Left renal pelvis (tissue), 4 donors: ENCODE results near the gene GNA14. TPM values are rescaled to one million over a fixed set of nuclear protein-coding genes. Genes with fewer than 3 reads are reported as not detected.

Source experiments
- DNase-seq, 4 donors: peaks; one replicate each; pipeline ENCODE4 v3.0.0-alpha.2; 2013; ENCODE audit warnings: low read depth in 4 of 4, low spot score in 3 of 4
- polyA plus RNA-seq, 4 donors: library from polyadenylated mRNA; unstranded; fragments of 120-200 nt; gene quantifications; one replicate each; pipeline ENCODE4 v1.2.1, GENCODE V29; 2013; ENCODE audit not compliant: insufficient read length in 4 of 4

GNA14 gene
- polyA plus RNA-seq, 4 donors, result 6.4 to 21.8 (median 14.2) TPM

DNA sequence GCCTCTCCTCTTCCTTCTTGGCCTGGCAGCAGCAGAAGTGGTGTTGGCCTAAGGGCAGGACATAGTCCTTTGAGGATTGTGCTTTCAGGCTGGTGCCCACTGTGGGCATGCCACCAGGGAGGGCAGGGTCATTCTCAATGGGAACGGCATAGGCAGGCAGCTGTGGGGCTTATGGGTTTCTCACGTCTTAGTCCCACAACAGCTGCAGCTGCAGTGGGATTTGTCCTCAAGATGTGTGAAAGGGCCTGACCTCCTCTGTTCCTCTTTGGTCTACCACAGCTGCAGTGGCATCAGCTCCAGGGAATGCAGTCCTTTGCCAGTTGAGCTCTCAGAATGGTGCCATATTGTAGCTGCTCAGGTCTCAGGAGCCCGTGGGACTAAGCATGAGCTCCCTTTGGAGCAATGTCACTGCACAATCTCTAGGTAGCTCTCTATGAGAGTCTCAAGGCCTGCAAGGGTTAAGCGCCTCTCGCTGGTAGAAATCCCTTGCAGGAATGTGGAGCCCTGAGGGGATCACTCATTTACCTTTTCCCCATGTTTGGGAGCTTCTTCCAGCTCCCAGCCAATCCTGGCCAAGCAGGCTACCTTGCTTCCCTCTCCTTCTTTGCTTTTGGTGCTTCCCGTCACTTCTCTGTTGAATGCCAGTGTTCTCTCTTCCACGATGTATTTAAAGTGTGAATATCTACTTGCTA is 104.8 kb downstream of the GNA14 start:
- DNase-seq, result no peak

DNA sequence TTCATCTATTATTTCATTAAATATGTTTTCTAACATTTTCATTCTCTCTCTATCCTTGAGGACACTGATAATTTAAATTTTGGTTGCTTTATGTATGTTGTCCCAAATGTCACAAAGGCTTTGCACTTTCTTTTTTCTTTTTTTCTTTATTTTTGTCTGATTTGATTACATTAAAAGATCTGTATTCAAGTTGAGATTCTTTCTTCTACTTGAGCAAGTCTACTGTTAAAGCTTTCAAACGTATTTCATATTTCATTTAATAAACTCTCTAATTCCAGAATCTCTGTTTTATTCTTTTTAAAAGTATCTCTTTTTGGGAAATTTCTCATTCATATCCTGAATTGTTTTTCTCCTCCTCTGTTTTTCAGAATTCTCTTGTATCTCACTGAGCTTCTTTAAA is 106.5 kb downstream of the GNA14 start:
- DNase-seq, result no peak

DNA sequence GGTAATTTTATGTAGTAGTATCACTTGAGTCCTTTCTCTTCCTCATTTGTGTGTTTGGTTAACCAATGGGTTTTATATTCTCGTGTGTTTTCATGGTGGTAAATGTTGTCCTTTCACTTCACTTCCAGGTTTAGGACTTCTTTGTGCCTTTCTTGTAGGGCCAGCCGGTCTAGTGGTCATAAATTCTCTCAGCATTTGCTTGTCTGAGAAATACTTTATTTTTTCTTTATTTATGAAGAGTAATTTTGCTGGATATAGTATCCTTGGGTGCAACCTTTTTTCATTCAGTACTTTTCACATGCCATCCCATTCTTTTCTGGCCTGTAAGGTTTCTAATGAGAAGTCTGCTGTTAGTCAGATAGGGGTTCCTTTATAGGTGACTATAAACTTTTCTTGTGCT is 107.1 kb downstream of the GNA14 start:
- DNase-seq, result no peak

DNA sequence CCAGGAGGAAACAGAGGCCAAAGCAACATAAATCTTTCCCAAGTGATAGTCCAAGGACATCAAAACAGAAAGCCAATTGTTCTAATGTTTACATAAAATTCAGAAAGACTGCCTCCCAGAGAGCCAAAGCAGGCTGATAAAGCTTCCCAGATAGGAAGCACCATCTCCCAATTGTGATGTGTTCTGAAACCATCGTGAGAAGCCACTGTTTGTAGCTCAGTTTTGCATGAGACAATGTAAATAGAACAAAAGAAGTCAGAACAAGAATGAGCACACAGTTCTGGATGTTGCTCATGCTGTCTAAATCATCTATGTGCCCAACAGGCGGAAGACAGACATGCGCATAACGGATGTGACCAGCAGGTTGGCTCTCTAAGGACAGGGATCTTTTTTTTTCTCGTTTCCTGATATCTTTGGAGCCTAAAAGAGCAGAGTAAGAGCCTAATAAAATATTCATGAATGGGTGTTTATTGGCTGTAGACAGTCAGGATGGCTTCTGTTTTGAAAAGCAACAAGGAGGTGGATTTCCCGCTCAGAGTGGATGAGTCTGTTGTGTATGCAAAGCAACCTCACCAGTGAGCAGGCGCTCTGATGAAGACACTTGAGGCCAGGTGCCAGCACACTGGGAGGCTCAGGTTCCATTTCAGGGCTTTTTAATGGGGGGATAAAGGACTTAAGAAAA is 113.6 kb downstream of the GNA14 start:
- DNase-seq, result no peak

DNA sequence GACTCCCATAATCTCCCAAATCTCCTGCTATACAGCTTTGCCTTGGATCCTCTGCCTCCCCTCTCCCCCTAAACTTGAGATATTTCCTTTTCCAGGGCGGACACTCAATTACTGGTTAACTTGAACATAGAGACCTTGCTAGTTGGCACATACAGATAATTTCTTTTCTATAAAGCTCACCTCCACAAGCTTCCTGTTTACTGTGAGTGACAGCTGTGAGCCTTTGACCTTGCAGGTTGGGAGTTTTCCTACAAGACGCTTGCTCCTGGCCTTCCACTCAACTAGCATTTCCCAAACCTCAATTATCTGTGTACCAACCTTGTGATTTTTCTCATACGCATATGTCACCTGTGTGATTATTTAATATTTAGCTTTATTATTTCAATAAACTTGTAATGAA is 114.5 kb downstream of the GNA14 start:
- no peak for DNase-seq

DNA sequence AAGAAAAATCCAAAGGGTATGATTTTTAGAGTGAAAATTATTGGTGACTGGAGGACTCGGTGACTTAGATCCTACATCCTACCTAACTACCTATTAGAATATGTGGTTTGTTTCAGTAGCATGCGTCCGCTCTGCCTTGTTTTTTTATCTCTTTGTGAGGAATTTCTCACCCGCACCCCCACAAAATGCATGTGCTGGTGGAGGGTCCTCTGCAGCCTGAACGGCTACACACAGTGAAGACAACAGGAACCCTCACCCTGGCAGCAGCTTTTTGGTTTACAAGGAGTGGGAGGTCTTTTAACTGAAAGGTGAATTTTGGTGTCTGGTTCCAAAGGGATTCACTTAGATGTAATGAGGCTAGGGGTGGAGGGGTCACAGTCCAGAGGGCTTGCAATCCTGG is 115.5 kb downstream of the GNA14 start:
- DNase-seq, result no peak

DNA sequence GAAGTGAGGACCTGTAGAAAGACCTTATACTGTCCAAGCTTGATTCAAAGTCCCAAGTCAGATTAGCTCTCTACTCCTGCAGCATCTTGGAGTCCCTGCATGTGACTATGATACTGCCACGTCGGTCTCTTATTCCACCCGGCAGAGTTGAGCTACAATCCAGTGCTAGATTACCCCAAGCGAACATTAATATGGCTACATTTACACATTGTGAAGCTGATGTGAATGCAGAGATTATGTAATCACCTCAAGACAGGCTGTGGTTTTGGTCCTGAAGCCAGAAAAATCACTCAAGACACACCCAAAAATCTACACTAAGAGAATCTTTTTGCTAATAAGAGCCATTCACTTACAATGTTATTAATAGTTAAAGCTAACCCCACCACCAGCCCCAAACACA is 116.7 kb downstream of the GNA14 start:
- no peak for DNase-seq

DNA sequence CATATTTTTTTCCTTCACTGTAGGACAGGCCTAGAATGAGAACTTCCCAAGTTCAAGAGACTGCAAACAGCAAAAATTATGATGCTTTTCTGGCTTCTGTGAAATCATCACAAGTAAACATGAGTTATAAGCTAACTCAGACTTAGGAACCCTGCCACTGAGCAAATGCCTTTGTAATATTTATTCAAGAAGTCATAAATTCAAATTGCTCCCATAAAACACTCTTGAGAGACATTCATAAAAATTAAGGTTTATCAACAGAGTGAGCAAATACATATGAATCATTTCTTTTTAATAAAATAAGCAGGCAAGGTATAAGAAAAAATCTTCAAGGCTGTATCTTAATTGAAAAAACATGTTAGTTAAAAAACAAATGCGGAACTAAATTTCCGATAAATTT is 124.2 kb downstream of the GNA14 start:
- DNase-seq, result peak in 1 of 4 donors; percentile 31

DNA sequence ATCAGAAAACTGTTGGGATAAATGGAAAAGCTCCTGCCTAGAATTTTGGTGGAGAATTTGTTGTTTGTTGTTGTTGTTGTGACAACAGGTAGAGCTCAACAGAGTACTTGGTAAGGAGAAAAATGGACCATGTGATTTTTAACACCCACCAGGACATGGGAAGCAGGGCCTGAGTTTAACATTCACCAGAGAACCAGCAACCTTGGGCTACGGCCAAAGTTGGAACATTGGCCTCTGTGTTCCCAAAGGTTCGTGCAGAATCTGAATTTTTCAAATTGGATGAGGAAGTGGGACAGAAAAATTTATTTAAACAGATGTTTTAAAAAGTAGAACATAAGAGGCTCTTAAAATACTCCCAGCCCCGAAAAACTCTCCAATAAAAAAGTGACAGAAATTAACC is 127.0 kb downstream of the GNA14 start:
- DNase-seq, result no peak

DNA sequence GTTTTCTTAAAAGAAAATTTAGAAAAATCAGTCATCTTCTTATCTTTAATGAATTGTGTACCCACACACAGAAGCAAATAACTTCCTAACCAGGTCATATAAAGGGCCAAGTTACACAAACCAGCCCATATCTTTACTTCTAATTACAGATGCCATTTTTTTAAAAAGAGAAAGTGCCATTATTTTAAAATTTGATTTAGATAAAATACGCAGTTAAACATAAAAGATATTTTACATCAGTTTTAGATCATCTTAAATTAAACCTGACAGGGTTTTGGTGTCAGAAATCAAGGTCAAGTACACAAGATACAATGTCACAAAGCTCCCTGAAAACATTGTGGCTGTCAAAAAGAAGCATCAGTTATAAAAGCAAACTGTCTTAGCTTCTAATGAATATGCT is 129.4 kb downstream of the GNA14 start:
- DNase-seq, result no peak

DNA sequence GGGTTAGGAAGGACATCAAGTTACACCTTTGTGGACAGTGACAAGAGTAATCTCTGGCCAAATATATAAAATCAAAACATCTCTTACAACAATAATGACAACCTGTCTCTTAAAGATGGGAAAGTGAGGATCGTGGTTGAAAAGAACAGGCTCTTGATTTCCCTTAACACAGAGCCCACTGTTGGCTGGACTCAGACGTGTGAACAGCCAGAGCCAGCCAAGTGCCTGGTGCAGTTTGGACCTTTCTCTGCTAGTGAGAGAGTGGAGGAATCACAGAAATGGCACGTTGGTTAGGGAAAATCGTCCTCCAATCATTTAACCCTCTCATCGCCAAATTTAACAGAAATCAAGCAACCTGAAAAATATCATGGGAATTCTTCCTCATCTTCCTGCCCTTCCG is 131.3 kb downstream of the GNA14 start:
- DNase-seq, result no peak

DNA sequence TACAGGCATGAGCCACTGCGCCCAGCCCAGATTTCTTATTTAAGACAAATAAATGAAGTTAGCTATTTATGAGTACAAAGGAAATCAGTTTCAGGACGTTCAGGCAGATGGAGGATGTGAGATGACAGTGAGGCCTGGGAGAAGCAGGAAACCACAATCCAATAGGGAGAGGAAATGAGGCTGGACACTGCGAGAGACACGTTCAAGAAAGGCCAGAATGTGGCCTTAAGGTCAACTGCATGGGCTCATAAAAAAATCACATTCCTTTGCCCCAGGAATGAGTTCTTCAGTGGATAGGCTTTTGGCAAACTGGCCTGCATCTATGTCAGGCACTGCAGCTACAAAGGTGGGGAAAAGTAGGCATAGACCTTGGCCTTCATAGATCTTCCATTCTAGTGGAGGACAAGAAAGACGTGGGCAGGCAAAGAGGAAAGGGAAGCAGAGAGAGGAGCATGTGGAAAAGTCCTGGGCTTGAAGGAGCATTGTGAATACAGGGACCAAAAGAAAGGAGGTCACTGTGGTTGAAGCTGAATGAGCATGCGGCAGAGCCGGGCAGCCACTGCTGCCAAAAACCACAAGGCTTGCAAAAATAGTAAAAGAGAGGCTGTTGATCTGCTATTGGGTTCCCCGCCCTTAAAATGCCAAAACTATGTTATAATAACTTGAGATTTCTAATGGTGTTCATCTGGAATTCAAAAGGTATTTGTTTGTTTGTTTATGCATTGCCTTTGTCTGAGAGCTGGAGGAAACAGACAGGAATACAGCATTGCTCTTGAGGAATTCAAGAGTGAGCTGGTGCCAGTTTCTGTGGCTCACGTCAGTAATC is 133.0 kb downstream of the GNA14 start:
- DNase-seq, result no peak

DNA sequence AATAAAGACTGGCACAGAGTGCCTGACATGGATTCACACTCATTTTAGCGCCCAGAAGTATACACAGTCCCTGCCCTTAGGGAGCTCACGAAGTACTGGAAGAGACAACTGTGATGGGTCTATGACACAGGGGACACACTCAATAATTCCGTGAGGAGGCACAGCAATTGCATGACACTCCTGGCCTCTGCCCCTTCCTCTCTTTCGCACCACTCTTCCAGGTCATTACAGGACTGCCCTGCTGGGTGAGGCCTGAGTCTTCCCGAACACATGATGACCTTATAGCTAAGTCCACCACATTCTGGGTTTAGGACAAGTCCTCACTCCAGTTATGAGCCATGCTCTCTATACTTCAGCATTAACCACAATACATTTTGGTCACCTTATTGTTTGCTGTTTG is 134.7 kb downstream of the GNA14 start:
- DNase-seq, result no peak

DNA sequence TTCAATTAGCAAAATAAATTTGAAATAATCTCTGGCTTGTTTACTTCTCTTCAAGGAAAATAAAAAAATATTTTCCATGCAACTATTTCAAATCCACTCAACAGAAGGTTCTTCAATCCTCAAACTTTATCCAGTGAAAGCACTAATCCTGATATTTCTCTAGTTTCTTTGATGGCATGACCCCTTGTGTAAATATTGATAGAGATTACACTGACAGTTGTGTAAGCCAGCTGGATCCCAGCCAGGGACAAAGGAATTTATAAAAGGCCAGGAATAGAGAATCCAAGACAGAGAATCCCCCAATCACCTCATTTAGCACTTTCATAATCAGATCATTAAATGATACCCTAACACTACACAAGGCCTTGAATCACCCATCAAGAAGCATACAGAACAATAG is 135.2 kb downstream of the GNA14 start:
- no peak for DNase-seq

DNA sequence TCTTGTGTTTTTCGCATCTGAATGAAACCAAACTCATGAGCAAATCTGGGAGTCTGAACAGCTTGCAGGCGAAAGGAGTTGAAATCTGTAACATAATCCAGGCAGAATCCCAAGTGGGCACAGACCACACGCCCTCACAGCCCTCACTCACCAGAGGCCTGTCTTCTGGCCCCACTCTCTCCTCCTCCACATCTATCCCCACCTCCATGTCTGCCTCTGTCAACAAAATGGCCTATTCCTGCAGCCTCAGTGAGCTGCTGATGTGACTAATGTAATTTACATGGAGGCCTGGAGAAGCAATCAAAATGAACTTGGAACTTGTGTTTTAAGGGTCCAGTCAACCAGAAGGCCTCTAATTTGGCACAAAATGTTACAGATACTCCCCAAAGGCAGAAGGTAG is 136.6 kb downstream of the GNA14 start:
- no peak for DNase-seq

DNA sequence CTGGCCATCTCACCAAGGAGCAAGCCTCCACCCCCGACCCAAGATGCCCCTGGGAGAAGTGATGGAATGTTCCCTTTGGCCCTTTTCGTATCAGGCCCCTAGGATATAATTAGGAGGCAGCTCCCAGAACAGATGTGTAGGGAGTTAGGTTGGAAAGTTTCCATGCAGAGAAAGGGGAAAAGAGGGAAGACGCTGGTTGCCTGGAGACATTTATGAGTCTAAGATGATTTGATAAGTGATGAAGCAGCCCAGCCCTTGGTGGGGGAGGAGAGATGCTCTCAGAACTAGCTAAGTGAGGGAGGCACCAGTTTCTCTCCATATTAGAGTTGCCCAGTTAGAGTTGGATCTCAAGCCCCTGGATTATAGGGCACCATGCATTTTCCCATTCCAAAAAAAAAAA is 137.5 kb downstream of the GNA14 start:
- no peak for DNase-seq

DNA sequence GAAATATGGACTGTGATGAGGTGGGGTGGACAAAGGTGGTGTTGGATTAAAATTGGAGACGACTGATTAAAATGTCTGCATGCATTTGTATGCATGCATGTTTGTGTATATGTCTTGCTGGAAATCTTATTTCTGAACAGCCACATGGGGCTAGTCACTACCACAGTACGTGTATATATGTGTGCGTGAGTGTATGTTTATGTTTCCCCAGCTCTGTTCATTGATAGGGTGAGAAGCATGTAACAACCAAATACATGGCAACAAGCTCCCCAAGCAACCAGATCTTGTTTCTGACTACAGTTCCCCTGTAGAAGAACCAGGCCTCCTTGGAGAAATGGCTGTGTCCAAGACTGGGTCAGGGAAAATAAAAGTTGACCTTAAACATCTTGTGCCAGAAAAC is 139.7 kb downstream of the GNA14 start:
- DNase-seq, result no peak

DNA sequence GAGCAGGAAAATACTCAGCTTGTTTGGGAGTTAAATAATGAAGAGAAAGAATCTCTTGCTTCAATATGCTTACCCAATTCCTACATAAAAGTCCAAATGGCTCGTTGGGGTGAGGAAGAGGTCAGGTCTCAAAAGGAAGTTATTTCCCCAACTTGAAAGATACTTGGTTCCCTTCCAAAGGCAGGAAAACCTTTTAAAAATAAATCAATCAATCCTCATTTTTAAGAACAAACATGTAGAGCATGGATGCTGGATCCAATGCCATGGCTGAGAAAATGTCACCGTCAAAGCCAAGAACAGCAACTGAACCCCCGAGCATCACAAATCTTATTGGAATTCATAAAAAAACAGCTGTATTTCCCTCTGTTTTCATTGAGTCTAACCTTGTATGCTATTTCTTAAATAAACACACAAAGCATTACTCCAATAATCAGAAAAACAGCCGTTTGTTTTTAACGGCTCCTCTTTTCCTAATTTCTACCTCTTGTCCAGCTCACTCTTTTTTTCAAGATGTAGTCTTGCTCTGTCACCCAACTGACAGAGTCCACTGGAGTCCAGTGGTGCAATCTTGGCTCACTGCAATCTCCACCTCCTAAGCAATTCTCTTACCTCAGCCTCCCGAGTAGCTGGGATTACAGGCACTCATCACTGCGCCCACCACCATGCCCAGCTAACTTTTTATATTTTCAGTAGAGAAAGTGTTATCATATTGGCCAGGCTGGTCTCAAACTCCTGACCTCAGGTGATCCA is 140.7 kb downstream of the GNA14 start:
- DNase-seq, result peak in 3 of 4 donors; percentile 37 to 55 (median 47)

DNA sequence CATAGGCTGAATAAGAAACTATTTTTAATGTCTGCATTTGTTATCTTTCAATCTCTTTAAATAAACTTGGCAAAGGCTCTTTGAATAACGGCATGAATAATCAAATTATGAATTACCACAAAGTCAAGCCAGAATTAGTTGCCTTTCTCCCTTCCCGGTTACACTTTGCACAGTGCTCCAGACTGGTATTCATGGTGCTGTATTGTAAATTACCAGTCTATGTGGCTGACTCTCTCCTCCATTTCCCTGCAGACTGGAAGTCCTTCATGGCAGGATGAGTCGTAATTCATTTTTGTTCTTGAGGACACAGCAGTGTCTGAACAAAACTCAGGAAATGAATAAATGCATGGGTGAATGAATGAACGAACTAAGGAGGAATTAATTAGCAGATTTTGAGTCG is 142.9 kb downstream of the GNA14 start:
- DNase-seq, result no peak

DNA sequence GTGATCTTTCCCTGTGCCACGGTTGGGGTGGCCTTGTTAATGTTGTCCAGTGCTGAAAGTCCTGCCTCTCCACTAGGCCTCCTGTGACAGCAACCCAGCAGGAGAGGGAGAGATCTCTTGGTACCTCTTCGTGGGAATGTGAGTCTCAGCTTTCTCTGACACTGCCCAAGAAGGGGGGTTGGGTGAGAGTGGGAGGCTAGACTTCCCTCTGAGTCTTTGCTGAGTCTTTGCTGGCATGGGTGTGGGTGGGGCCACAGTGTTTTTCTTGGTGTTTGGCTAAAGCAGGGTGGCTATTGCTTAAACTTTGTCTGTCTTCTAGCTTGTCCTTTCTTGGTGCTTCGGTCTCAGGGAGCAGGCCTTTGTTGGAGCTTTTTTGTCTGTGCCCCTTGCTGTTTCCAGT is 145.6 kb downstream of the GNA14 start:
- no peak for DNase-seq

DNA sequence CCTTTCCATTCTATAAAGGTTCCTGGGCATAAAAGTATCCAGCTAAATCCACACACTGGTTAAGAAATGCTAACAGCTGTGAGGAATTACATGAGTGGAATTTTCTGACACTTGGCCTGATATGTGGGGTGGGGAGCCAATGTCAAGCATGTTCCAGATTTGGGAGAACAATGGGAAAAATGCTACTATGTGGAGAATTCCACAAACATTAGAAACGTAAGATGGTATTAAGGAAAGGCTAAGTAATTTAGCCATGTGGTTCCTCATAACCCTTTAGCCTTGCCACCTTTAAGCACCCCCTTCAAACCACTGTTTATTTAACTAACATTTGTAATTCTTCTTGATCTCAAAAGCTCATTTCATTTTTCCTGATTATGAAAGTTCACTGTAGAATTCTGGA is 149.2 kb downstream of the GNA14 start:
- no peak for DNase-seq
